HEK293 (cell line): ENCODE results near the gene RRN3.
A peak's percentile ranks its signal among the peaks of the same experiment; 100 is the strongest.
"Not testable (repeated sequence)": the region's sequence is repeated elsewhere in the genome, so short reads cannot be mapped to it uniquely, and the experiment has no call there.

Source experiments
- CTCF ChIA-PET: fragments of 350-600 bp; formaldehyde crosslinking; extraction: SDS; loops from one replicate; lab custom pipeline; 2021; ENCODE audit warnings: antibody characterized with exemption; lab: Yijun Ruan, JAX
- POLR2A ChIA-PET: fragments of 300-600 bp; formaldehyde crosslinking; extraction: SDS; loops from one replicate; lab custom pipeline; 2020; ENCODE audit warnings: antibody characterized with exemption, inconsistent platforms; lab: Yijun Ruan, JAX
- H3K27ac ChIP-seq: fragments of 200-500 bp; sonication (Bioruptor generic); 2 replicates; pipeline ENCODE4 v1.5.1; 2014; ENCODE audit warnings: low read depth, low read length, control low read depth, inconsistent platforms; ENCODE audit errors: extremely low read depth
- H3K36me3 ChIP-seq, 2 experiments: fragments of 200-500 bp in 1 of 2; sonication (Bioruptor generic) in 1 of 2; 1 replicate in 1 of 2; 2 replicates in 1 of 2; pipeline ENCODE4 v1.5.1; 2014 to 2017; ENCODE audit warnings: inconsistent platforms in 2 of 2, low read length in 2 of 2; ENCODE audit not compliant: control insufficient read depth in 2 of 2, insufficient read depth in 1 of 2
- H3K4me1 ChIP-seq: fragments of 200-500 bp; sonication (Bioruptor generic); 2 replicates; pipeline ENCODE4 v1.5.1; 2014; ENCODE audit warnings: mild to moderate bottlenecking, low read length, inconsistent platforms; ENCODE audit not compliant: control insufficient read depth, insufficient read depth
- H3K4me3 ChIP-seq: 2 replicates; pipeline ENCODE4 v1.5.1; 2011; ENCODE audit warnings: low read depth, mild to moderate bottlenecking, control low read depth, low read length, moderate library complexity
- H3K9me3 ChIP-seq: fragments of 200-500 bp; sonication (Bioruptor generic); 2 replicates; pipeline ENCODE4 v1.5.1; 2014; ENCODE audit warnings: low read depth, low read length, inconsistent platforms; ENCODE audit not compliant: control insufficient read depth, insufficient read depth
- CTCF ChIP-seq: fragments of 450-650 bp; formaldehyde crosslinking; IDR thresholded peaks from 2 replicates; pipeline ENCODE4 v1.5.1; 2016; ENCODE audit warnings: missing biosample characterization, missing genetic modification characterization
- HOXC10 ChIP-seq: sonication (generic); formaldehyde crosslinking; IDR thresholded peaks from 2 replicates; pipeline ENCODE4 v1.8.1; 2023; ENCODE audit warnings: mild to moderate bottlenecking, missing genetic modification reagents
- KLF7 ChIP-seq: fragments of 450-650 bp; formaldehyde crosslinking; IDR thresholded peaks from 2 replicates; pipeline ENCODE4 v1.5.1; 2016; ENCODE audit warnings: missing biosample characterization, missing genetic modification characterization, borderline replicate concordance
- YY2 ChIP-seq: fragments of 450-650 bp; formaldehyde crosslinking; IDR thresholded peaks from 2 replicates; pipeline ENCODE4 v1.5.1; 2016; ENCODE audit warnings: missing biosample characterization, missing genetic modification characterization
- ZNF280D ChIP-seq: fragments of 450-650 bp; formaldehyde crosslinking; IDR thresholded peaks from 2 replicates; pipeline ENCODE4 v1.5.1; 2016; ENCODE audit warnings: missing biosample characterization, missing genetic modification characterization
- ZNF488 ChIP-seq: fragments of 450-650 bp; formaldehyde crosslinking; IDR thresholded peaks from 2 replicates; pipeline ENCODE4 v1.5.1; 2016; ENCODE audit warnings: missing biosample characterization, missing genetic modification characterization
- ZNF571 ChIP-seq: fragments of 450-650 bp; formaldehyde crosslinking; IDR thresholded peaks from 2 replicates; pipeline ENCODE4 v1.5.0; 2017; ENCODE audit warnings: missing biosample characterization, missing genetic modification characterization
- ZNF600 ChIP-seq: fragments of 450-650 bp; formaldehyde crosslinking; IDR thresholded peaks from 2 replicates; pipeline ENCODE4 v1.5.1; 2016; ENCODE audit warnings: missing biosample characterization, missing genetic modification characterization
- ZNF639 ChIP-seq: fragments of 450-650 bp; formaldehyde crosslinking; IDR thresholded peaks from 2 replicates; pipeline ENCODE4 v1.5.1; 2016; ENCODE audit warnings: missing biosample characterization, missing genetic modification characterization

Gene RRN3

GRCh38 chr16:15031179-15031578, 62.9 kb downstream of the RRN3 start (continued):
- TF ChIP-seq CTCF (tag by site-specific recombination) = no peak
- TF ChIP-seq ZNF280D = no peak
- no peak for TF ChIP-seq ZNF639 (tag by site-specific recombination)
- no peak for TF ChIP-seq YY2 (tag by site-specific recombination)
- no peak for TF ChIP-seq HOXC10
- no peak for TF ChIP-seq ZNF488 (tag by site-specific recombination)
- TF ChIP-seq KLF7 = no peak
- no peak for TF ChIP-seq ZNF571 (tag by site-specific recombination)

GRCh38 chr16:15029749-15030148, 64.3 kb downstream of the RRN3 start:
- H3K9me3 ChIP-seq, H3K4me1 ChIP-seq, CTCF ChIA-PET, POLR2A ChIA-PET, H3K4me3 ChIP-seq, H3K27ac ChIP-seq: not testable (repeated sequence)
- peaks cover 14 to 77% of the 10 kb centered on the region in 2 experiments; a peak in 2 of 3 replicates for H3K36me3 ChIP-seq

- H3K27ac ChIP-seq, H3K9me3 ChIP-seq, H3K4me3 ChIP-seq, H3K4me1 ChIP-seq, POLR2A ChIA-PET, CTCF ChIA-PET: not testable (repeated sequence)
- peaks cover 15 to 76% of the 10 kb centered on the region in 2 experiments; a peak in 2 of 3 replicates for H3K36me3 ChIP-seq
- peak; percentile 85 for TF ChIP-seq ZNF600 (tag by site-specific recombination)
- TF ChIP-seq, all 188 proteins: peak for 1; not testable (repeated sequence) for 187
Observed at GRCh38 chr16:15028801-15029698, 65.0 kb downstream of the RRN3 start.

GRCh38 chr16:15028345-15028715, 65.7 kb downstream of the RRN3 start:
- H3K27ac ChIP-seq, POLR2A ChIA-PET, H3K9me3 ChIP-seq, H3K4me1 ChIP-seq, H3K4me3 ChIP-seq: not testable (repeated sequence)
- CTCF ChIA-PET = interaction anchor here (0.8 kb wide), 1 partner anchor 14 kb away, joined by 3 read pairs; no protein-coding TSS in a partner anchor
- peaks cover 17 to 76% of the 10 kb centered on the region in 2 experiments; a peak in 2 of 3 replicates for H3K36me3 ChIP-seq
